Keratinocyte (primary cell): ENCODE results near the gene CDKN3. TPM values are rescaled to one million over a fixed set of nuclear protein-coding genes. Genes with fewer than 3 reads are reported as not detected.
"Not testable (repeated sequence)": the region's sequence is repeated elsewhere in the genome, so short reads cannot be mapped to it uniquely, and the experiment has no call there.

Source experiments
- DNase-seq: peaks from one replicate; pipeline ENCODE4 v3.0.0-alpha.2; 2011; ENCODE audit warnings: low read depth, missing footprints, low spot score
- FAIRE-seq: peaks from 2 replicates; lab custom pipeline; 2011; peaks lifted over from hg19 to GRCh38; lab: Jason Lieb, UNC
- H2AFZ ChIP-seq: 2 replicates; pipeline ENCODE4 v1.6.0; 2012; ENCODE audit warnings: low read length, control low read depth, inconsistent platforms; ENCODE audit not compliant: control insufficient read depth
- H3K27ac ChIP-seq: 2 replicates; pipeline ENCODE4 v1.5.1; 2011; ENCODE audit warnings: low read length; ENCODE audit not compliant: control insufficient read depth, insufficient read depth
- H3K27me3 ChIP-seq: 3 replicates; pipeline ENCODE4 v1.6.0; 2011; ENCODE audit warnings: low read length; ENCODE audit not compliant: control insufficient read depth, insufficient read depth; ENCODE audit errors: extremely low read depth
- H3K36me3 ChIP-seq, 2 experiments: 2 replicates in 1 of 2; 3 replicates in 1 of 2; pipeline ENCODE4 v1.5.1; 2011; ENCODE audit warnings: low read length in 2 of 2, mild to moderate bottlenecking in 1 of 2; ENCODE audit not compliant: control insufficient read depth in 2 of 2, insufficient read depth in 2 of 2; ENCODE audit errors: extremely low read depth in 1 of 2
- H3K4me1 ChIP-seq: 3 replicates; pipeline ENCODE4 v1.5.1; 2011; ENCODE audit warnings: low read length; ENCODE audit not compliant: control insufficient read depth, insufficient read depth; ENCODE audit errors: extremely low read depth
- H3K4me2 ChIP-seq: 3 replicates; pipeline ENCODE4 v1.6.0; 2011; ENCODE audit warnings: low read depth, low read length; ENCODE audit not compliant: control insufficient read depth, insufficient read depth; ENCODE audit errors: extremely low read depth
- H3K4me3 ChIP-seq, 3 experiments: fragments of 200-600 bp in 1 of 3; sonication (generic) in 1 of 3; 2 replicates in 2 of 3; 3 replicates in 1 of 3; pipeline ENCODE4 v1.5.1; 2011 to 2016; ENCODE audit warnings: low read length in 3 of 3, mild to moderate bottlenecking in 3 of 3, control low read depth in 2 of 3, inconsistent platforms in 1 of 3, low read depth in 1 of 3, mixed read lengths in 1 of 3, mixed run types in 1 of 3, moderate library complexity in 1 of 3; ENCODE audit not compliant: control insufficient read depth in 2 of 3, insufficient read depth in 2 of 3; ENCODE audit errors: extremely low read depth in 1 of 3
- H3K79me2 ChIP-seq: 2 replicates; pipeline ENCODE4 v1.6.0; 2012; ENCODE audit warnings: low read length; ENCODE audit not compliant: control insufficient read depth, insufficient read depth
- H3K9ac ChIP-seq: 3 replicates; pipeline ENCODE4 v1.6.0; 2011; ENCODE audit warnings: low read length; ENCODE audit not compliant: control insufficient read depth, insufficient read depth; ENCODE audit errors: extremely low read depth
- H3K9me1 ChIP-seq: 3 replicates; pipeline ENCODE4 v1.6.0; 2011; ENCODE audit warnings: low read length; ENCODE audit not compliant: control insufficient read depth, insufficient read depth; ENCODE audit errors: extremely low read depth
- H3K9me3 ChIP-seq: 2 replicates; pipeline ENCODE4 v1.5.1; 2012; ENCODE audit warnings: low read depth, low read length; ENCODE audit not compliant: control insufficient read depth
- H4K20me1 ChIP-seq: 3 replicates; pipeline ENCODE4 v1.6.0; 2011; ENCODE audit warnings: low read length; ENCODE audit not compliant: control insufficient read depth, insufficient read depth; ENCODE audit errors: extremely low read depth
- CTCF ChIP-seq, 3 experiments: IDR thresholded peaks in 1 of 3; conservative IDR thresholded peaks in 1 of 3; optimal IDR thresholded peaks in 1 of 3; 2 replicates in 2 of 3; 3 replicates in 1 of 3; pipeline versions ENCODE3 to v1.5.1; 2011; ENCODE audit warnings: low read length in 3 of 3, mild to moderate bottlenecking in 3 of 3, moderate library complexity in 2 of 3, control low read depth in 1 of 3, inconsistent platforms in 1 of 3; ENCODE audit not compliant: insufficient read depth in 2 of 3; ENCODE audit errors: extremely low read depth in 1 of 3
- EZH2 ChIP-seq: IDR thresholded peaks from one replicate; pipeline ENCODE4 v1.6.1; 2012; ENCODE audit warnings: inconsistent platforms, mild to moderate bottlenecking, low read length, moderate library complexity
- dilution Hi-C: fragments of 300-500 bp; cut with MboI; formaldehyde crosslinking; loops from one replicate; pipeline ENCODE4 v1.7.0; 2020; ENCODE audit warnings: low sequenced_read_pairs; ENCODE audit not compliant: extremely low pct_ligation_motif_present
- polyA plus RNA-seq, 5 experiments: library from polyadenylated mRNA; depleted of rRNA in 3 of 5; stranded (reverse) in 3 of 5; stranded (forward) in 1 of 5; unstranded in 1 of 5; fragments of >200 nt; gene quantifications; 1 replicate in 1 of 5; 2 replicates in 3 of 5; 3 replicates in 1 of 5; pipeline versions ENCODE4 v1.2.1 to v1.2.3, GENCODE V29; 2011 to 2012; ENCODE audit warnings: missing spikeins in 2 of 5, low read depth in 1 of 5, low replicate concordance in 1 of 5

CDKN3 gene
- polyA plus RNA-seq, 1 donor (not counting 4 experiments of a cell fraction or from before 2014, with no cell fraction given): 51.6 TPM

- Histone ChIP-seq H3K27me3 (no peaks in the 10 kb centered on the region), H4K20me1 (no peaks in the 10 kb centered on the region), H3K36me3 (no peaks in the 10 kb centered on the region), H3K9me3 (no peaks in the 10 kb centered on the region), H3K4me1 (peaks cover 7% of the 10 kb centered on the region), H3K27ac (no peak overlapping the region), H2AFZ (no peak overlapping the region), H3K9ac (no peak overlapping the region), H3K9me1 (no peaks in the 10 kb centered on the region), H3K4me3 (no peak overlapping the region), H3K79me2 (no peaks in the 10 kb centered on the region), H3K4me2 (no peak overlapping the region)
- no peak for TF ChIP-seq EZH2
- no peak for TF ChIP-seq CTCF (optimal IDR thresholded peaks at IDR 0.05 in 1 of 3, IDR thresholded peaks at IDR 0.05 in 1 of 3, conservative IDR thresholded peaks at IDR 0.05 in 1 of 3; ENCODE audit: extremely low read depth in 1 of 3, insufficient read depth in 2 of 3, low read length in 3 of 3)
- FAIRE-seq: no peak
- dilution Hi-C loops: no loop called here
- no peak for DNase-seq
These were observed 58.6 kb downstream of the CDKN3 start for GRCh38 chr14:54455363-54455762.

- H3K4me3 ChIP-seq, H3K9me3 ChIP-seq, DNase-seq, H3K36me3 ChIP-seq, FAIRE-seq, H4K20me1 ChIP-seq, H3K27ac ChIP-seq, H2AFZ ChIP-seq, dilution Hi-C loops, H3K27me3 ChIP-seq, H3K4me1 ChIP-seq, H3K4me2 ChIP-seq, H3K9me1 ChIP-seq, H3K9ac ChIP-seq, H3K79me2 ChIP-seq: not testable (repeated sequence)
These were observed 60.2 kb downstream of the CDKN3 start for GRCh38 chr14:54456820-54457608.

GRCh38 chr14:54457609-54457996, 60.8 kb downstream of the CDKN3 start:
- no peaks in the 10 kb centered on the region for H3K79me2 ChIP-seq
- H2AFZ ChIP-seq: no peak overlapping the region
- no peaks in the 10 kb centered on the region for H3K9me3 ChIP-seq
- H3K4me1 ChIP-seq: peaks cover 7% of the 10 kb centered on the region
- dilution Hi-C loops: no loop called here
- H3K4me3 ChIP-seq: no peak overlapping the region
- H4K20me1 ChIP-seq: no peaks in the 10 kb centered on the region
- H3K36me3 ChIP-seq: no peaks in the 10 kb centered on the region
- no peaks in the 10 kb centered on the region for H3K9me1 ChIP-seq
- no peak for TF ChIP-seq CTCF (optimal IDR thresholded peaks at IDR 0.05 in 1 of 3, IDR thresholded peaks at IDR 0.05 in 1 of 3, conservative IDR thresholded peaks at IDR 0.05 in 1 of 3; ENCODE audit: extremely low read depth in 1 of 3, insufficient read depth in 2 of 3, low read length in 3 of 3)
- TF ChIP-seq EZH2: no peak
- no peak overlapping the region for H3K4me2 ChIP-seq
- FAIRE-seq (no peak), DNase-seq (no peak)
- H3K9ac ChIP-seq: no peak overlapping the region
- H3K27me3 ChIP-seq: no peaks in the 10 kb centered on the region
- no peak overlapping the region for H3K27ac ChIP-seq

GRCh38 chr14:54458536-54458935, 61.7 kb downstream of the CDKN3 start:
- H3K9ac ChIP-seq, DNase-seq, H3K9me1 ChIP-seq, H3K4me1 ChIP-seq, H4K20me1 ChIP-seq, H3K4me2 ChIP-seq, H3K9me3 ChIP-seq, H3K36me3 ChIP-seq, H3K79me2 ChIP-seq, H2AFZ ChIP-seq, H3K4me3 ChIP-seq, H3K27ac ChIP-seq, H3K27me3 ChIP-seq, dilution Hi-C loops, FAIRE-seq: not testable (repeated sequence)
